SK-N-MC (cell line): ENCODE measurements around the gene DERL3.

Experiments used
- EZH2 ChIP-seq: fragments of 200-600 bp; sonication (generic); IDR thresholded peaks from one replicate; pipeline ENCODE4 v1.6.1; 2017; ENCODE audit warnings: antibody characterized with exemption
- POLR2AphosphoS5 ChIP-seq: IDR thresholded peaks from 2 replicates; pipeline ENCODE4 v1.6.1; 2012; ENCODE audit warnings: mild to moderate bottlenecking, low read depth, low read length, borderline replicate concordance

GRCh38 chr22:23833911-23834317 is 4.9 kb downstream of the DERL3 start:
- no peak for TF ChIP-seq POLR2AphosphoS5
- TF ChIP-seq EZH2: no peak
